ENCODE results near the gene UBE3D. TPM values are rescaled to one million over a fixed set of nuclear protein-coding genes. Genes with fewer than 3 reads are reported as not detected.

The UBE3D gene
- total RNA-seq, 2 experiments from 2014 or later, result 4.1 to 4.2 TPM

GRCh38 chr6:82968708-82969107 is 96.9 kb downstream of the UBE3D start:
- Mint-ChIP-seq H3K4me1 (ENCODE audit: low read depth) (no peaks in the 10 kb centered on the region), H3K27me3 (no peaks in the 10 kb centered on the region), H3K9me3 (peaks cover 3% of the 10 kb centered on the region), H3K4me3 (no peak overlapping the region), H3K36me3 (ENCODE audit: low read depth) (peaks cover 4% of the 10 kb centered on the region), H3K27ac (no peak overlapping the region)
- POLR2A ChIA-PET, result no interaction called here
- TF ChIP-seq CTCF (IDR thresholded peaks at IDR 0.05), result no peak
- intact Hi-C loops (cut with DNase I, micrococcal nuclease), result no loop called here
- H3K4me1 ChIP-seq (ENCODE audit: insufficient read depth, low read length), result no peaks in the 10 kb centered on the region
- no peaks in the 10 kb centered on the region for H3K36me3 ChIP-seq (ENCODE audit: insufficient read depth, low read length)
- no peak for DNase-seq
- no peak for ATAC-seq (ENCODE audit: poor library complexity)
- H3K27me3 ChIP-seq (ENCODE audit: control insufficient read depth in 1 of 2, insufficient read depth in 2 of 2, low read length in 2 of 2), result no peaks in the 10 kb centered on the region
- H3K27ac ChIP-seq (ENCODE audit: low read depth in 1 of 2, low read length in 2 of 2), result no peak overlapping the region
- H3K4me3 ChIP-seq (ENCODE audit: low read length), result no peak overlapping the region
- CTCF ChIA-PET, result no interaction called here
- no peaks in the 10 kb centered on the region for H3K9me3 ChIP-seq (ENCODE audit: control insufficient read depth in 1 of 2, insufficient read depth in 1 of 2, low read length in 2 of 2)

GRCh38 chr6:82963191-82963925 is 102.3 kb downstream of the UBE3D start:
- no peaks in the 10 kb centered on the region for H3K27me3 ChIP-seq (ENCODE audit: control insufficient read depth in 1 of 2, insufficient read depth in 2 of 2, low read length in 2 of 2)
- CTCF ChIA-PET, result no interaction called here
- Mint-ChIP-seq H3K36me3 (ENCODE audit: low read depth) (peaks cover 17% of the 10 kb centered on the region), H3K4me1 (ENCODE audit: low read depth) (no peaks in the 10 kb centered on the region), H3K27me3 (no peaks in the 10 kb centered on the region), H3K4me3 (no peak overlapping the region), H3K9me3 (peaks cover 3% of the 10 kb centered on the region), H3K27ac (no peak overlapping the region)
- POLR2A ChIA-PET, result no interaction called here
- H3K4me1 ChIP-seq (ENCODE audit: insufficient read depth, low read length), result no peaks in the 10 kb centered on the region
- ATAC-seq (ENCODE audit: poor library complexity), result no peak
- H3K9me3 ChIP-seq (ENCODE audit: control insufficient read depth in 1 of 2, insufficient read depth in 1 of 2, low read length in 2 of 2), result no peaks in the 10 kb centered on the region
- intact Hi-C loops (cut with DNase I, micrococcal nuclease), result no loop called here
- no peak overlapping the region for H3K27ac ChIP-seq (ENCODE audit: low read depth in 1 of 2, low read length in 2 of 2)
- DNase-seq, result no peak
- no peaks in the 10 kb centered on the region for H3K36me3 ChIP-seq (ENCODE audit: insufficient read depth, low read length)
- TF ChIP-seq CTCF (IDR thresholded peaks at IDR 0.05), result no peak
- no peak overlapping the region for H3K4me3 ChIP-seq (ENCODE audit: low read length)

- ATAC-seq (ENCODE audit: poor library complexity), result no peak
- Histone ChIP-seq H3K27me3 (ENCODE audit: control insufficient read depth in 1 of 2, insufficient read depth in 2 of 2, low read length in 2 of 2) (no peaks in the 10 kb centered on the region), H3K9me3 (ENCODE audit: control insufficient read depth in 1 of 2, insufficient read depth in 1 of 2, low read length in 2 of 2) (no peaks in the 10 kb centered on the region), H3K4me3 (ENCODE audit: low read length) (no peak overlapping the region), H3K36me3 (ENCODE audit: insufficient read depth, low read length) (peaks cover 9% of the 10 kb centered on the region), H3K27ac (ENCODE audit: low read depth in 1 of 2, low read length in 2 of 2) (no peak overlapping the region), H3K4me1 (ENCODE audit: insufficient read depth, low read length) (no peaks in the 10 kb centered on the region)
- intact Hi-C loops (cut with DNase I, micrococcal nuclease), result no loop called here
- Mint-ChIP-seq H3K36me3 (ENCODE audit: low read depth) (peaks cover 38% of the 10 kb centered on the region), H3K4me1 (ENCODE audit: low read depth) (no peaks in the 10 kb centered on the region), H3K27ac (no peak overlapping the region), H3K9me3 (no peaks in the 10 kb centered on the region), H3K4me3 (no peak overlapping the region), H3K27me3 (no peaks in the 10 kb centered on the region)
- no peak for TF ChIP-seq CTCF (IDR thresholded peaks at IDR 0.05)
- POLR2A ChIA-PET, result no interaction called here
- CTCF ChIA-PET, result interaction anchor here (0.7 kb wide), 1 partner anchor 1807 kb away, joined by 4 read pairs; no protein-coding TSS in a partner anchor
- DNase-seq, result no peak
Measured at GRCh38 chr6:82959385-82959941, 106.2 kb downstream of the UBE3D start.

All from CD4-positive, alpha-beta T cell (primary cell).